Mucosa of descending colon (tissue), 3 donors: ENCODE data around the gene SLITRK3. TPM values are rescaled to one million over a fixed set of nuclear protein-coding genes. Genes with fewer than 3 reads are reported as not detected.

Experiments used
- ATAC-seq: fragments of 200-7000 bp; cut with Tn5 transposase; one replicate; pipeline ENCODE4 v1.9.1; 2020; ENCODE audit warnings: mild to moderate bottlenecking, moderate library complexity
- DNase-seq, 3 donors: peaks; one replicate each; pipeline ENCODE4 v3.0.0-alpha.2; 2020
- H3K36me3 ChIP-seq: fragments of 200-600 bp; one replicate; pipeline ENCODE4 v1.8.0; 2021; ENCODE audit warnings: low read depth, mild to moderate bottlenecking
- H3K4me1 ChIP-seq: fragments of 200-600 bp; one replicate; pipeline ENCODE4 v1.8.0; 2021; ENCODE audit warnings: low read depth, mild to moderate bottlenecking
- H3K4me3 ChIP-seq: fragments of 200-600 bp; one replicate; pipeline ENCODE4 v1.8.0; 2021; ENCODE audit warnings: mild to moderate bottlenecking
- H3K9me3 ChIP-seq: fragments of 200-600 bp; one replicate; pipeline ENCODE4 v1.8.0; 2021; ENCODE audit warnings: mild to moderate bottlenecking
- CTCF ChIP-seq: fragments of 200-600 bp; IDR thresholded peaks from one replicate; pipeline ENCODE4 v1.8.0; 2022; ENCODE audit warnings: antibody characterized with exemption, mild to moderate bottlenecking
- intact Hi-C, 2 donors: fragments of 100-400 bp; cut with DNase I in 1 of 2; cut with micrococcal nuclease in 1 of 2; formaldehyde crosslinking; loops; one replicate each; pipeline versions ENCODE4 v1.11.0 to v1.11.1; 2022; cut with DNase I, micrococcal nuclease
- total RNA-seq, 3 donors: library from RNA; stranded (reverse); fragmentation: NEBNext Ultra II Directional in 2 of 3; extraction: Animal tissue kit (Norgen Biotek cat#: 25700) in 2 of 3; gene quantifications; one replicate each; pipeline versions ENCODE4 v1.2.1 to v1.2.4, GENCODE V29; 2021 to 2023
- donor health status: DM: no; HTN: no; CAD: no; lungs with moderate emphysema.
- donor health status: DM: no; HTN: no; CAD: no.
- donor health status: DM: no; HTN: yes; CAD: no.

The SLITRK3 gene
- total RNA-seq, 3 donors from 2014 or later = 0.35 to 7.4 (median 0.41) TPM

- H3K4me1 ChIP-seq = peaks cover 14% of the 10 kb centered on the region
- no peaks in the 10 kb centered on the region for H3K36me3 ChIP-seq
- DNase-seq (peak in 1 of 3 donors; percentile 21), ATAC-seq (peak; percentile 52)
- no peak overlapping the region for H3K4me3 ChIP-seq
- no peaks in the 10 kb centered on the region for H3K9me3 ChIP-seq
- intact Hi-C loops = no loop called here
- TF ChIP-seq CTCF = no peak
Measured at GRCh38 chr3:165195241-165195639, 944 bp downstream of the SLITRK3 start.

GRCh38 chr3:165194511-165195240 is 1.5 kb downstream of the SLITRK3 start:
- peaks cover 14% of the 10 kb centered on the region for H3K4me1 ChIP-seq
- intact Hi-C loops = no loop called here
- no peak for TF ChIP-seq CTCF
- ATAC-seq (no peak), DNase-seq (no peak)
- no peaks in the 10 kb centered on the region for H3K36me3 ChIP-seq
- no peaks in the 10 kb centered on the region for H3K9me3 ChIP-seq
- H3K4me3 ChIP-seq = no peak overlapping the region

- Histone ChIP-seq H3K4me3 (no peak overlapping the region), H3K36me3 (no peaks in the 10 kb centered on the region), H3K4me1 (peaks cover 14% of the 10 kb centered on the region), H3K9me3 (no peaks in the 10 kb centered on the region)
- ATAC-seq = no peak
- no peak for DNase-seq
- TF ChIP-seq CTCF = no peak
- intact Hi-C loops = no loop called here
Measured at GRCh38 chr3:165193366-165194254, 2.6 kb downstream of the SLITRK3 start.

- H3K4me3 ChIP-seq = no peak overlapping the region
- H3K9me3 ChIP-seq = no peaks in the 10 kb centered on the region
- ATAC-seq = no peak
Measured at GRCh38 chr3:165192610-165193192, 3.5 kb downstream of the SLITRK3 start.

More at GRCh38 chr3:165192610-165193192, 3.5 kb downstream of the SLITRK3 start:
- TF ChIP-seq CTCF = no peak
- intact Hi-C loops = no loop called here
- peaks cover 14% of the 10 kb centered on the region for H3K4me1 ChIP-seq
- no peak for DNase-seq
- H3K36me3 ChIP-seq = no peaks in the 10 kb centered on the region
